Left lung (tissue), 10 donors: ENCODE results near the gene PLA2G2D. TPM values are rescaled to one million over a fixed set of nuclear protein-coding genes. Genes with fewer than 3 reads are reported as not detected.

ENCODE experiments used
- ATAC-seq: fragments of 200-7000 bp; cut with Tn5 transposase; one replicate; pipeline ENCODE4 v1.9.1; 2020; ENCODE audit warnings: moderate library complexity
- DNase-seq, 4 donors: peaks; one replicate each; pipeline ENCODE4 v3.0.0-alpha.2; 2013 to 2020
- H3K27ac ChIP-seq, 2 donors: fragments of 200-600 bp; sonication (generic) in 1 of 2; one replicate each; pipeline versions ENCODE4 v1.5.0 to v1.8.0; 2020 to 2021
- H3K27me3 ChIP-seq, 2 donors: fragments of 200-600 bp; sonication (generic) in 1 of 2; one replicate each; pipeline versions ENCODE4 v1.5.0 to v1.8.0; 2020 to 2021
- H3K36me3 ChIP-seq, 2 donors: fragments of 200-600 bp; sonication (generic) in 1 of 2; one replicate each; pipeline versions ENCODE4 v1.5.0 to v1.8.0; 2020 to 2021
- H3K4me1 ChIP-seq, 2 donors: fragments of 200-600 bp; one replicate each; pipeline ENCODE4 v1.8.0; 2021
- H3K4me3 ChIP-seq, 2 donors: fragments of 200-600 bp; sonication (generic) in 1 of 2; one replicate each; pipeline versions ENCODE4 v1.5.0 to v1.8.0; 2020 to 2021; ENCODE audit warnings: mild to moderate bottlenecking in 1 of 2
- H3K9me3 ChIP-seq, 2 donors: fragments of 200-600 bp; sonication (generic) in 1 of 2; one replicate each; pipeline versions ENCODE4 v1.5.0 to v1.8.0; 2020 to 2021
- CTCF ChIP-seq, 2 donors: fragments of 200-600 bp; sonication (generic) in 1 of 2; IDR thresholded peaks; one replicate each; pipeline versions ENCODE4 v1.5.0 to v1.8.0; 2021; ENCODE audit warnings: antibody characterized with exemption in 2 of 2
- intact Hi-C, 2 donors: fragments of 100-400 bp; cut with DNase I; formaldehyde crosslinking; loops; one replicate each; pipeline versions ENCODE4 v1.11.2 to v1.14.2; 2022
- polyA plus RNA-seq, 6 donors: library from polyadenylated mRNA; unstranded; fragments of 120-200 nt; gene quantifications; one replicate each; pipeline ENCODE4 v1.2.1, GENCODE V29; 2013; ENCODE audit not compliant: insufficient read length in 6 of 6
- total RNA-seq, 2 donors: library from RNA; stranded (reverse); fragmentation: NEBNext Ultra II Directional; extraction: Animal tissue kit (Norgen Biotek cat#: 25700); gene quantifications; one replicate each; pipeline ENCODE4 v1.2.1, GENCODE V29; 2021
- donor health status: DM: no; HTN: yes; CAD: no.
- donor health status: DM: no; HTN: no; CAD: no.

PLA2G2D gene
- total and polyA plus RNA-seq, 8 donors: 0.07 to 0.15 (median 0.09) TPM; not detected in 3

GRCh38 chr1:20069874-20070273 is 49.5 kb downstream of the PLA2G2D start, which contains the start of gene PLA2G5:
Gene PLA2G5 (plus strand): TSS chr1:20070194. CDS start chr1:20084831, 14,637 bp downstream.
- Histone ChIP-seq H3K9me3 (no peaks in the 10 kb centered on the region), H3K4me3 (no peak within 1 kb of the TSS), H3K36me3 (no peaks in the 10 kb centered on the region), H3K27me3 (peaks cover 0 to 7% of the 10 kb centered on the region in 2 donors), H3K4me1 (no peaks in the 10 kb centered on the region), H3K27ac (no peak within 1 kb of the TSS)
- DNase-seq: peak in 2 of 4 donors; percentile 23 to 24
- intact Hi-C loops: no loop called here
- ATAC-seq: peak; percentile 73
- TF ChIP-seq CTCF (IDR thresholded peaks at IDR 0.05): no peak

GRCh38 chr1:20068722-20069121 is 50.6 kb downstream of the PLA2G2D start:
- Histone ChIP-seq H3K4me3 (no peak overlapping the region), H3K27ac (no peak overlapping the region), H3K36me3 (no peaks in the 10 kb centered on the region), H3K9me3 (no peaks in the 10 kb centered on the region), H3K27me3 (peaks cover 0 to 7% of the 10 kb centered on the region in 2 donors), H3K4me1 (no peaks in the 10 kb centered on the region)
- intact Hi-C loops: no loop called here
- TF ChIP-seq CTCF (IDR thresholded peaks at IDR 0.05): no peak
- no peak for ATAC-seq
- DNase-seq: no peak

GRCh38 chr1:20063861-20064292 is 55.5 kb downstream of the PLA2G2D start:
- DNase-seq (no peak), ATAC-seq (peak; percentile 88)
- Histone ChIP-seq H3K4me3 (no peak overlapping the region), H3K4me1 (peaks cover 0 to 6% of the 10 kb centered on the region in 2 donors), H3K27ac (no peak overlapping the region), H3K27me3 (peaks cover 0 to 7% of the 10 kb centered on the region in 2 donors), H3K9me3 (no peaks in the 10 kb centered on the region), H3K36me3 (no peaks in the 10 kb centered on the region)
- TF ChIP-seq CTCF (IDR thresholded peaks at IDR 0.05): no peak
- intact Hi-C loops: no loop called here

Other genes starting within 250 kb of the PLA2G2D start
- gene OTUD3, start 237.1 kb downstream of the PLA2G2D start, total RNA-seq: 10 to 100 TPM in 1 of 2 donors, 1 to 10 TPM in 1; 9.8 to 11.0 TPM
- 10 to 100 TPM; 18.6 to 52.2 (median 34.2) TPM for gene OTUD3, start 237.1 kb downstream of the PLA2G2D start, polyA plus RNA-seq
- not detected for gene PLA2G2E, start 195.9 kb downstream of the PLA2G2D start, total RNA-seq
- gene PLA2G2E, start 195.9 kb downstream of the PLA2G2D start, polyA plus RNA-seq: not detected
- gene PLA2G2A, start 139.9 kb downstream of the PLA2G2D start, total RNA-seq: 10 to 100 TPM; 41.5 to 65.7 TPM
- gene PLA2G2A, start 139.9 kb downstream of the PLA2G2D start, polyA plus RNA-seq: 1 to 10 TPM in 3 of 6 donors, under 1 TPM in 3; 0.73 to 2.0 (median 1.2) TPM
- 1 to 10 TPM; 4.9 to 5.5 TPM for gene PLA2G5, start 49.3 kb downstream of the PLA2G2D start, total RNA-seq
- 1 to 10 TPM in 1 of 6 donors, under 1 TPM in 5; 0.41 to 1.1 (median 0.78) TPM for gene PLA2G5, start 49.3 kb downstream of the PLA2G2D start, polyA plus RNA-seq
- gene PLA2G2F, start 19.8 kb upstream of the PLA2G2D start, total RNA-seq: not detected
- gene PLA2G2F, start 19.8 kb upstream of the PLA2G2D start, polyA plus RNA-seq: not detected
- gene UBXN10, start 66.6 kb upstream of the PLA2G2D start, total RNA-seq: 1 to 10 TPM; 1.8 to 4.7 TPM
- gene UBXN10, start 66.6 kb upstream of the PLA2G2D start, polyA plus RNA-seq: 1 to 10 TPM; 1.9 to 6.4 (median 4.6) TPM
- not detected for gene PLA2G2C, start 67.0 kb upstream of the PLA2G2D start, total RNA-seq
- under 1 TPM in 5 of 6 donors, not detected in 1; 0.06 to 0.16 (median 0.11) TPM for gene PLA2G2C, start 67.0 kb upstream of the PLA2G2D start, polyA plus RNA-seq
- gene VWA5B1, start 171.3 kb upstream of the PLA2G2D start, total RNA-seq: under 1 TPM; 0.15 to 0.29 TPM
- gene VWA5B1, start 171.3 kb upstream of the PLA2G2D start, polyA plus RNA-seq: 1 to 10 TPM in 1 of 6 donors, under 1 TPM in 5; 0.66 to 1.2 (median 0.79) TPM